ENCODE data around the gene BMPR1A. TPM values are rescaled to one million over a fixed set of nuclear protein-coding genes. Genes with fewer than 3 reads are reported as not detected.
"Not testable (repeated sequence)": the region's sequence is repeated elsewhere in the genome, so short reads cannot be mapped to it uniquely, and the experiment has no call there.

Gene BMPR1A
- total RNA-seq, 2 donors from 2014 or later, result 37.4 to 50.9 TPM

DNA sequence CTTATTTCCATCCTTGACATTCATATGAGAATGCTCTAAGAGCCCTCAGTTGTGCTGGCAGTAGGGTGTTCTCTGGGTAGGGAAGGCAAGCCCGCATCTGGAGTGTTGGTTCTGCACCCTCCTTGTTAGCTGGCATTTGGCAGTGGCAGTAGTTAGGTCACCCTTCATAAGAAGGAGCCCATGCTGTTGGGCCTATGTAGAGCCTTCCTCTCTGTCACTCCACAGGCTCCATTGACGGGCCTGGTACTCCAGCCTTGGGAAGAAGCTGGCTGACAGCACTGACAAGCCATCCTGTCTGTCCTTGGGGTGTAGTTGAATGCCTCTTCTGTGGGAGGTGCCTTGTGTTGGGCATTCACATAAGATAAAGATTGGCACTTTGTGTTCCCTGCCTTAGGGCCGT lies 89.7 kb downstream of the BMPR1A start:
- no peak overlapping the region for H3K9ac ChIP-seq (ENCODE audit: low read depth in 2 of 2, low read length in 2 of 2)
- no peaks in the 10 kb centered on the region for H3K27me3 ChIP-seq
- no peak overlapping the region for H3K4me3 ChIP-seq
- H3K4me1 ChIP-seq, result no peaks in the 10 kb centered on the region
- no peak for DNase-seq
- no peak overlapping the region for H3K27ac ChIP-seq
- TF ChIP-seq, protein P1, sequence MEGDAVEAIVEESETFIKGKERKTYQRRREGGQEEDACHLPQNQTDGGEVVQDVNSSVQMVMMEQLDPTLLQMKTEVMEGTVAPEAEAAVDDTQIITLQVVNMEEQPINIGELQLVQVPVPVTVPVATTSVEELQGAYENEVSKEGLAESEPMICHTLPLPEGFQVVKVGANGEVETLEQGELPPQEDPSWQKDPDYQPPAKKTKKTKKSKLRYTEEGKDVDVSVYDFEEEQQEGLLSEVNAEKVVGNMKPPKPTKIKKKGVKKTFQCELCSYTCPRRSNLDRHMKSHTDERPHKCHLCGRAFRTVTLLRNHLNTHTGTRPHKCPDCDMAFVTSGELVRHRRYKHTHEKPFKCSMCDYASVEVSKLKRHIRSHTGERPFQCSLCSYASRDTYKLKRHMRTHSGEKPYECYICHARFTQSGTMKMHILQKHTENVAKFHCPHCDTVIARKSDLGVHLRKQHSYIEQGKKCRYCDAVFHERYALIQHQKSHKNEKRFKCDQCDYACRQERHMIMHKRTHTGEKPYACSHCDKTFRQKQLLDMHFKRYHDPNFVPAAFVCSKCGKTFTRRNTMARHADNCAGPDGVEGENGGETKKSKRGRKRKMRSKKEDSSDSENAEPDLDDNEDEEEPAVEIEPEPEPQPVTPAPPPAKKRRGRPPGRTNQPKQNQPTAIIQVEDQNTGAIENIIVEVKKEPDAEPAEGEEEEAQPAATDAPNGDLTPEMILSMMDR (IDR thresholded peaks at IDR 0.05), result no peak
- no peaks in the 10 kb centered on the region for H3K9me3 ChIP-seq
- no peaks in the 10 kb centered on the region for H3K36me3 ChIP-seq
- intact Hi-C loops (cut with DNase I), result no loop called here

DNA sequence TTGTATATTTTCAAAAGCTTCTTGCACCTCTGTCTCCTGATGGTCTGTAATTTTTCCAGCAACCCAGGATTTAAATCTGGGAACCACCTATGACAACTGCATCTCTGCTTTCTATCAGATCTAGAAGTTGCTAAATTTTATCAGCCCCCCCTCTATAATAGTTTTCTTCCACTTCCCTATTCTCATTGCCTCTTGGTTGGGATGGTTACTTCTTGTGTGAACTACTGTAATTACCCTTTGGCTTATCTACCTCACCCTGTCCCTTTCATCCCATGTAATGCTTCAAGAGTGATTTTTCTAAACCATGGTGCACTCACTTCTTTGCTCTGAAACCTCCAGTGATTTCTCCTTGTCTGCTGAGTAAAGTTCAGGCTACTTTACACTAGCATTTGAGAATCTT lies 92.3 kb downstream of the BMPR1A start:
- TF ChIP-seq, protein P1 (IDR thresholded peaks at IDR 0.05), result no peak
- Histone ChIP-seq H3K36me3 (no peaks in the 10 kb centered on the region), H3K9ac (ENCODE audit: low read depth in 2 of 2, low read length in 2 of 2) (no peak overlapping the region), H3K9me3 (no peaks in the 10 kb centered on the region), H3K4me1 (no peaks in the 10 kb centered on the region), H3K27ac (no peak overlapping the region), H3K27me3 (no peaks in the 10 kb centered on the region), H3K4me3 (no peak overlapping the region)
- intact Hi-C loops (cut with DNase I), result no loop called here
- DNase-seq, result no peak

- Histone ChIP-seq H3K27me3 (no peaks in the 10 kb centered on the region), H3K36me3 (no peaks in the 10 kb centered on the region), H3K4me1 (no peaks in the 10 kb centered on the region), H3K9me3 (no peaks in the 10 kb centered on the region), H3K9ac (ENCODE audit: low read depth in 2 of 2, low read length in 2 of 2) (no peak overlapping the region), H3K4me3 (no peak overlapping the region), H3K27ac (no peak overlapping the region)
- DNase-seq, result no peak
- intact Hi-C loops (cut with DNase I), result no loop called here
- TF ChIP-seq, protein P1 (IDR thresholded peaks at IDR 0.05), result no peak
These were observed 92.9 kb downstream of the BMPR1A start for GRCh38 chr10:86849181-86849894.

- Histone ChIP-seq H3K27ac (no peak overlapping the region), H3K36me3 (no peaks in the 10 kb centered on the region), H3K9ac (ENCODE audit: low read depth in 2 of 2, low read length in 2 of 2) (no peak overlapping the region), H3K27me3 (no peaks in the 10 kb centered on the region), H3K4me1 (no peaks in the 10 kb centered on the region), H3K9me3 (no peaks in the 10 kb centered on the region), H3K4me3 (no peak overlapping the region)
- intact Hi-C loops (cut with DNase I), result no loop called here
- TF ChIP-seq, protein P1 (IDR thresholded peaks at IDR 0.05), result no peak
- no peak for DNase-seq
These were observed 94.1 kb downstream of the BMPR1A start for GRCh38 chr10:86850481-86850880.

- H3K27ac ChIP-seq, result no peak overlapping the region
- intact Hi-C loops (cut with DNase I), result no loop called here
- H3K9me3 ChIP-seq, result no peaks in the 10 kb centered on the region
- H3K9ac ChIP-seq (ENCODE audit: low read depth in 2 of 2, low read length in 2 of 2), result no peak overlapping the region
- H3K4me3 ChIP-seq, result no peak overlapping the region
- H3K27me3 ChIP-seq, result no peaks in the 10 kb centered on the region
- no peak for DNase-seq
- TF ChIP-seq, protein P1 (IDR thresholded peaks at IDR 0.05), result no peak
- no peaks in the 10 kb centered on the region for H3K4me1 ChIP-seq
- H3K36me3 ChIP-seq, result no peaks in the 10 kb centered on the region
These were observed 95.1 kb downstream of the BMPR1A start for GRCh38 chr10:86851328-86852207.

DNA sequence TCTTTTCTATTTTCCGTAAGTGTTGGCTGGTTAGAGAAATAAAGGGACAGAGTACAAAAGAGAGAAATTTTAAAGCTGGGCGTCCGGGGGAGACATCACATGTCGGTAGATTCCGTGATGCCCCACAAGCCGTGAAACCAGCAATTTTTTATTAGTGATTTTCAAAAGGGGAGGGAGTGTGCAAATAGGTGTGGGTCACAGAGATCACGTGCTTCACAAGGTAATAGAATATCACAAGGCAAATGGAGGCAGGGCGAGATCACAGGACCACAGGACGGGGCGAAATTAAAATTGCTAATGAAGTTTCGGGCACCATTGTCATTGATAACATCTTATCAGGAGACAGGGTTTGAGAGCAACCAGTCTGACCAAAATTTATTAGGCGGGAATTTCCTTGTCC lies 97.2 kb downstream of the BMPR1A start:
- H3K27ac ChIP-seq; H3K36me3 ChIP-seq; H3K27me3 ChIP-seq; DNase-seq; intact Hi-C loops (cut with DNase I); H3K4me3 ChIP-seq; H3K9ac ChIP-seq (ENCODE audit: low read depth in 2 of 2, low read length in 2 of 2); H3K4me1 ChIP-seq; H3K9me3 ChIP-seq: not testable (repeated sequence)
